T-helper 2 cell (primary cell): ENCODE results near the gene PAIP2.

ENCODE experiments used
- DNase-seq, 5 experiments: peaks; one replicate each; pipeline versions ENCODE4 v3.0.0 to v3.0.0-alpha.2; 2012 to 2022

The PAIP2 gene

GRCh38 chr5:139410993-139411828, 69.6 kb downstream of the PAIP2 start:
- no peak for DNase-seq

- no peak for DNase-seq
Measured at GRCh38 chr5:139413153-139413552, 71.5 kb downstream of the PAIP2 start.

- peak in 1 of 5 experiments; percentile 38 for DNase-seq
Measured at GRCh38 chr5:139413963-139414362, 72.3 kb downstream of the PAIP2 start.

- DNase-seq = no peak
Measured at GRCh38 chr5:139414581-139415130, 73.0 kb downstream of the PAIP2 start.

GRCh38 chr5:139415221-139415861, 73.7 kb downstream of the PAIP2 start:
- peak in 1 of 5 experiments; percentile 47 for DNase-seq

- no peak for DNase-seq
Measured at GRCh38 chr5:139415869-139416268, 74.2 kb downstream of the PAIP2 start.

GRCh38 chr5:139416651-139417050, 75.0 kb downstream of the PAIP2 start:
- DNase-seq = no peak

GRCh38 chr5:139417214-139417613, 75.6 kb downstream of the PAIP2 start:
- no peak for DNase-seq

- DNase-seq = no peak
Measured at GRCh38 chr5:139418793-139419192, 77.1 kb downstream of the PAIP2 start.
